GM19397 (cell line): ENCODE results near the gene RXFP4.

Source experiments
- ATAC-seq: cut with Tn5 transposase; IDR thresholded peaks from one replicate; pipeline ENCODE4 v1.9.1; 2021; ENCODE audit warnings: mild to moderate bottlenecking, moderate library complexity; ENCODE audit not compliant: unreplicated experiment

RXFP4 gene

GRCh38 chr1:155954645-155955044 is 13.2 kb downstream of the RXFP4 start:
- ATAC-seq, result no peak

GRCh38 chr1:155957411-155957915 is 16.0 kb downstream of the RXFP4 start:
- no peak for ATAC-seq

- no peak for ATAC-seq
Observed at GRCh38 chr1:155960081-155960745, 18.8 kb downstream of the RXFP4 start.

GRCh38 chr1:155961937-155962336 is 20.5 kb downstream of the RXFP4 start:
- no peak for ATAC-seq

- ATAC-seq, result no peak
Observed at GRCh38 chr1:155962599-155963211, 21.3 kb downstream of the RXFP4 start.

- no peak for ATAC-seq
Observed at GRCh38 chr1:155964193-155964592, 22.8 kb downstream of the RXFP4 start.

- no peak for ATAC-seq
Observed at GRCh38 chr1:155966135-155966534, 24.7 kb downstream of the RXFP4 start.

- no peak for ATAC-seq
Observed at GRCh38 chr1:155966750-155967149, 25.3 kb downstream of the RXFP4 start.

GRCh38 chr1:155967341-155968050 is 26.1 kb downstream of the RXFP4 start:
- ATAC-seq, result no peak

GRCh38 chr1:155968051-155968400 is 26.6 kb downstream of the RXFP4 start:
- ATAC-seq, result no peak

- no peak for ATAC-seq
Observed at GRCh38 chr1:155968670-155969069, 27.2 kb downstream of the RXFP4 start.

- no peak for ATAC-seq
Observed at GRCh38 chr1:155969377-155969791, 27.9 kb downstream of the RXFP4 start.

- ATAC-seq, result no peak
Observed at GRCh38 chr1:155970531-155971167, 29.2 kb downstream of the RXFP4 start.

GRCh38 chr1:155971910-155972809 is 30.7 kb downstream of the RXFP4 start:
- no peak for ATAC-seq

- no peak for ATAC-seq
Observed at GRCh38 chr1:155973723-155974122, 32.3 kb downstream of the RXFP4 start.

- no peak for ATAC-seq
Observed at GRCh38 chr1:155974208-155975115, 33.0 kb downstream of the RXFP4 start.

GRCh38 chr1:155975375-155976061 is 34.1 kb downstream of the RXFP4 start:
- no peak for ATAC-seq

GRCh38 chr1:155976062-155976912 is 34.8 kb downstream of the RXFP4 start:
- ATAC-seq, result no peak
